AG09319 (cell line): ENCODE results near the gene WIF1.

ENCODE experiments used
- DNase-seq: peaks from one replicate; pipeline ENCODE4 v3.0.0-alpha.2; 2010; ENCODE audit warnings: low read depth; ENCODE audit errors: extremely low read depth
- CTCF ChIP-seq: IDR thresholded peaks from 2 replicates; pipeline ENCODE4 v1.5.1; 2011; ENCODE audit warnings: low read depth, mild to moderate bottlenecking, inconsistent platforms, low read length, moderate library complexity

WIF1 gene

GRCh38 chr12:65039301-65039700, 81.8 kb downstream of the WIF1 start:
- no peak for TF ChIP-seq CTCF
- DNase-seq = no peak

GRCh38 chr12:65025136-65025535, 96.0 kb downstream of the WIF1 start:
- TF ChIP-seq CTCF = no peak
- DNase-seq = no peak

- no peak for DNase-seq
- no peak for TF ChIP-seq CTCF
These were observed 97.6 kb downstream of the WIF1 start for GRCh38 chr12:65023485-65023884.

GRCh38 chr12:65022960-65023359, 98.1 kb downstream of the WIF1 start:
- no peak for TF ChIP-seq CTCF
- DNase-seq = no peak

GRCh38 chr12:65022421-65022820, 98.7 kb downstream of the WIF1 start:
- DNase-seq = no peak
- TF ChIP-seq CTCF = no peak

GRCh38 chr12:65019696-65020234, 101.3 kb downstream of the WIF1 start:
- DNase-seq = no peak
- TF ChIP-seq CTCF = no peak

- TF ChIP-seq CTCF = no peak
These were observed 104.0 kb downstream of the WIF1 start for GRCh38 chr12:65016881-65017650.

More at GRCh38 chr12:65016881-65017650, 104.0 kb downstream of the WIF1 start:
- DNase-seq = no peak
